MCF 10A (cell line): ENCODE measurements around the gene PXYLP1. TPM values are rescaled to one million over a fixed set of nuclear protein-coding genes. Genes with fewer than 3 reads are reported as not detected.

Experiments used
- BruUV-seq: library from RNA; stranded (reverse); fragments of 400-500 nt; replicated peaks from 2 replicates; lab custom pipeline; 2021; lab: Mats Ljungman, UMichigan
- CTCF ChIA-PET: fragments of 300-600 bp; sonication (Branson Sonifier 250); formaldehyde crosslinking; extraction: SDS; loops from one replicate; lab custom pipeline; 2021; ENCODE audit warnings: antibody characterized with exemption, inconsistent platforms; lab: Yijun Ruan, JAX
- POLR2A ChIA-PET: fragments of 300-600, 350-650 bp; sonication (Branson Sonifier 250); formaldehyde crosslinking; extraction: SDS; loops from one replicate; lab custom pipeline; 2020; ENCODE audit warnings: antibody characterized with exemption, inconsistent platforms; lab: Yijun Ruan, JAX
- DNase-seq: peaks from one replicate; pipeline ENCODE4 v3.0.0-alpha.2; 2018; ENCODE audit not compliant: unreplicated experiment
- H3K27ac Mint-ChIP-seq: one replicate; pipeline ENCODE4 v1.8.0; 2022; ENCODE audit warnings: mild to moderate bottlenecking, low read depth, mixed read lengths; ENCODE audit not compliant: unreplicated experiment
- H3K27me3 Mint-ChIP-seq: one replicate; pipeline ENCODE4 v1.8.0; 2022; ENCODE audit warnings: mixed read lengths; ENCODE audit not compliant: insufficient read depth, unreplicated experiment
- H3K36me3 Mint-ChIP-seq: one replicate; pipeline ENCODE4 v1.8.0; 2022; ENCODE audit warnings: mild to moderate bottlenecking, moderate library complexity, mixed read lengths; ENCODE audit not compliant: insufficient read depth, unreplicated experiment
- H3K4me1 Mint-ChIP-seq: one replicate; pipeline ENCODE4 v1.8.0; 2022; ENCODE audit warnings: mixed read lengths; ENCODE audit not compliant: insufficient read depth, unreplicated experiment
- H3K4me3 Mint-ChIP-seq: one replicate; pipeline ENCODE4 v1.8.0; 2022; ENCODE audit warnings: mild to moderate bottlenecking, moderate library complexity, mixed read lengths; ENCODE audit not compliant: unreplicated experiment
- H3K9me3 Mint-ChIP-seq: one replicate; pipeline ENCODE4 v1.8.0; 2022; ENCODE audit warnings: mixed read lengths; ENCODE audit not compliant: unreplicated experiment
- intact Hi-C: fragments of 100-400 bp; cut with micrococcal nuclease; formaldehyde crosslinking; loops from 2 replicates; pipeline ENCODE4 v1.14.1; 2022
- total RNA-seq: library from RNA; stranded (reverse); gene quantifications from 2 replicates; pipeline ENCODE4 v1.2.3, GENCODE V29; 2022
- TF ChIP-seq, protein P1 (sequence below): fragments of 200-600 bp; IDR thresholded peaks from one replicate; pipeline ENCODE4 v1.8.0; 2022; ENCODE audit warnings: antibody characterized with exemption, mild to moderate bottlenecking; ENCODE audit not compliant: unreplicated experiment

PXYLP1 gene
- total RNA-seq, 1 experiment from 2014 or later: 2.1 TPM

DNA sequence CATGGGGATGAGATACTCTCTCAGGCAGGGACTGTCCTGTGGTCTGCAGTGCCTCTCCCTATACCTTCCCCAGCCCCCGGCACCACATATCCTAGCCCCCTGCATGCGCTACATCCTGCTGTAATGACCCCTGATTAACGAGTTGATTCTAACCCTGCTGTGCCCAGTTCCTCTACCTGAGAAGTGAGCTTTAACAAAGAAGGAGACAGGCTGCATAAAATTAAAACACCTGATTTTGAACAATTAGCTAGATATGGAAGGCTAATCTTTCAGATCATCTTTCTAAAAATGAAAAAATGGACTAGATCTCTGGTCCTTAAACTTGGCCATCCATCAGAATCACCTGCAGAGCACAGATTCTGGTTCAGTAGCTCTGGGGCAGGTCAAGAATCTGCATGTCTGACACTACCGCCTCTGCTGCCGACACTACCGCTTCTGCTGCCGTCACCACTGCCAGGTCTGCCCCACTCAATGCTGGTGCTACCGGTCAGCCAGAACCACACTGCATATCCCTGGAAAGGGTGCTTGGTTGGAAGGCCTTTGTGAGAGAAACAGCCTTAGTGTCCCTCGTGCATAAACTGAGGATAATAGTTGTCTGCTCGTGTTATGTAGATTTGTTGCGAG, 103.1 kb downstream of the PXYLP1 start:
- Mint-ChIP-seq H3K36me3 (no peaks in the 10 kb centered on the region), H3K27ac (no peak overlapping the region), H3K4me3 (no peak overlapping the region), H3K4me1 (peaks cover 18% of the 10 kb centered on the region), H3K27me3 (no peaks in the 10 kb centered on the region), H3K9me3 (peaks cover 7% of the 10 kb centered on the region)
- BruUV-seq: no TSS peak
- POLR2A ChIA-PET: interaction anchor here (0.6 kb wide), 2 partner anchors 349 to 375 kb away, joined by 3 read pairs; no protein-coding TSS in a partner anchor
- DNase-seq: no peak
- intact Hi-C loops: no loop called here
- CTCF ChIA-PET: interaction anchor here (1.4 kb wide), 2 partner anchors 11 to 120 kb away, joined by 3 to 5 read pairs; no protein-coding TSS in a partner anchor
- TF ChIP-seq, protein P1, sequence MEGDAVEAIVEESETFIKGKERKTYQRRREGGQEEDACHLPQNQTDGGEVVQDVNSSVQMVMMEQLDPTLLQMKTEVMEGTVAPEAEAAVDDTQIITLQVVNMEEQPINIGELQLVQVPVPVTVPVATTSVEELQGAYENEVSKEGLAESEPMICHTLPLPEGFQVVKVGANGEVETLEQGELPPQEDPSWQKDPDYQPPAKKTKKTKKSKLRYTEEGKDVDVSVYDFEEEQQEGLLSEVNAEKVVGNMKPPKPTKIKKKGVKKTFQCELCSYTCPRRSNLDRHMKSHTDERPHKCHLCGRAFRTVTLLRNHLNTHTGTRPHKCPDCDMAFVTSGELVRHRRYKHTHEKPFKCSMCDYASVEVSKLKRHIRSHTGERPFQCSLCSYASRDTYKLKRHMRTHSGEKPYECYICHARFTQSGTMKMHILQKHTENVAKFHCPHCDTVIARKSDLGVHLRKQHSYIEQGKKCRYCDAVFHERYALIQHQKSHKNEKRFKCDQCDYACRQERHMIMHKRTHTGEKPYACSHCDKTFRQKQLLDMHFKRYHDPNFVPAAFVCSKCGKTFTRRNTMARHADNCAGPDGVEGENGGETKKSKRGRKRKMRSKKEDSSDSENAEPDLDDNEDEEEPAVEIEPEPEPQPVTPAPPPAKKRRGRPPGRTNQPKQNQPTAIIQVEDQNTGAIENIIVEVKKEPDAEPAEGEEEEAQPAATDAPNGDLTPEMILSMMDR: no peak

DNA sequence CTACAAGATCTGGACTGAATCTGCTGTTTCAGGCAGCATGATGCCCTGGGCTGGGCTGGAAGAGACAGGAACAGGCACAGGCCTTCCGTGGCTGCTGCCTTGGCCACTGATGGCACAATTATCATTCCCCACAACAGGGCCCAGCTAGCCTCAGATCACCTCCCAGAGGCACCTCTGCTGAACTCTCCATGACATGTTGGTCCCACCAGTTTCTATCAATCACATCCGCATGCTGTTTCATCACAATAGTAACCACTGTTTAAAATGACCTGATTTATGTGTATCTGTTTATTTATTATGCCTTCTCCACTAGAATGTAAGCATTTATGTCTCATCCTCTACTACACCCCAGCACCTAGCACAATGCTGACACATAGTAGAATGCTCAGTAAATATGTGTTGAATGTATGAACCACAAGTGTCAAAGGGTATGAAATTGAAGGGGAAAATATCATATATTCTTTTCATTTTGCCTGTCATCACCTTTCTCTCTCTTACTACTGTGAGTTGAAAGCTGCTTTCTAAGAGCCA, 104.0 kb downstream of the PXYLP1 start:
- BruUV-seq: no TSS peak

DNA sequence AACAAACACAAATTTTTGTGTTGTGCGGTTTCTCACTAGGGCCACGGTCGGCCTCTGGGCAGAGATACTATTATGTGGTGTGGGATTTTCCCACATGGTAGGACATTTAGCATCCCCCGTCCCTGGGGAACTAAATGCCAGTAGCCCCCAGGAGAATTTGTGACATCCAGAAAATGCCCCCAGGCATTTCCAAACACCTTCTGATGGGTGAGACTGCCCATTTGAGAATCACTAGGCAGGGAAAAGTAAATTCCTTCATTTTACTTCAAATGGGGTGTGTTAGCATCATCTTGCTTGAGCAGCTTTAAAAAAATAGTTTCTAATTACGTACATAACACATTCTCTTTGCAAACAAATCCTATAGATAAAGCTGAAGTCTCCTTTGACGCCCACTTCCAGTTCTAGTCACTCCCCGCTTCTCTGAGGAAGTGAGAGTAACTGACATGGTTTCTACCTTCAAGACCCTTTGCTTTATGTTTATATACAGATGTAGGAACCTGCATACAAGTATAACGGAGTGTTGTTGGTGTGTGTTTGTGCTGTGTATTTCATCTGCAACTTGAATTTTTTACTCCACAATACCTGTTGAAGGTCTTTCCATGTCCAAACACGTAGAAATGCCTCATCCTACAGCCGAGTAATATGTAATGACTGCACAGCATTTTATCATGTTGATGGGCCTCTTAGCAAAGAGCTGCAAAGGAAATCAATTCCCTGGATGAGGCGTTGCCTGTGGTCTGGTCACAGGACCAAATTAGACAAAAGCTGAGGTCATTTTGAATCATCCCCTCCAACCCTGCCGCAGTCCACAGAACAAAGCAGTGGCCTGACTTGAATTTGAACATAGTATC, 105.3 kb downstream of the PXYLP1 start:
- peaks cover 10% of the 10 kb centered on the region for H3K4me1 Mint-ChIP-seq
- no peaks in the 10 kb centered on the region for H3K27me3 Mint-ChIP-seq
- H3K36me3 Mint-ChIP-seq: no peaks in the 10 kb centered on the region
- no TSS peak for BruUV-seq
- POLR2A ChIA-PET: interaction anchor here (0.7 to 1.4 kb wide), 3 partner anchors 12 to 1026 kb away, joined by 3 to 5 read pairs (median 3); no protein-coding TSS in a partner anchor
- no peak overlapping the region for H3K27ac Mint-ChIP-seq
- no peak for DNase-seq
- intact Hi-C loops: no loop called here
- H3K4me3 Mint-ChIP-seq: no peak overlapping the region
- H3K9me3 Mint-ChIP-seq: peaks cover 16% of the 10 kb centered on the region
- CTCF ChIA-PET: interaction anchor here (0.6 to 2.0 kb wide), 8 partner anchors 11 to 123 kb away, joined by 3 to 7 read pairs (median 4); no protein-coding TSS in a partner anchor
- TF ChIP-seq, protein P1: no peak

More for the DNA sequence above, 104.0 kb downstream of the PXYLP1 start:
- Mint-ChIP-seq H3K27ac (no peak overlapping the region), H3K4me1 (peaks cover 18% of the 10 kb centered on the region), H3K27me3 (no peaks in the 10 kb centered on the region), H3K9me3 (peaks cover 7% of the 10 kb centered on the region), H3K36me3 (no peaks in the 10 kb centered on the region), H3K4me3 (no peak overlapping the region)
- POLR2A ChIA-PET: interaction anchor here (0.9 kb wide), 1 partner anchor 14 kb away, joined by 3 read pairs; no protein-coding TSS in a partner anchor
- intact Hi-C loops: no loop called here
- CTCF ChIA-PET: interaction anchor here (0.9 to 2.0 kb wide), 5 partner anchors 9 to 226 kb away, joined by 4 to 7 read pairs (median 4); no protein-coding TSS in a partner anchor
- no peak for DNase-seq
- TF ChIP-seq, protein P1: no peak
